ENCODE results near the gene BTF3L4.

GRCh38 chr1:52072291-52072690 is 16.2 kb downstream of the BTF3L4 start:
- TF ChIP-seq POLR2A (IDR thresholded peaks at IDR 0.05; ENCODE audit: low read depth, low read length) (no peak), TAF1 (IDR thresholded peaks at IDR 0.05; ENCODE audit: borderline replicate concordance, low read depth, low read length) (no peak), POLR2AphosphoS5 (IDR thresholded peaks at IDR 0.05; ENCODE audit: low read depth, low read length) (no peak)
